K562 (cell line): ENCODE data around the gene H2BK1. TPM values are rescaled to one million over a fixed set of nuclear protein-coding genes. Genes with fewer than 3 reads are reported as not detected.

Experiments
- AFF4 ChIP-seq: sonication (generic); formaldehyde crosslinking; IDR thresholded peaks from 2 replicates; pipeline ENCODE4 v1.8.0; 2023; ENCODE audit warnings: mild to moderate bottlenecking, missing genetic modification reagents
- BCOR ChIP-seq: fragments of 450-650 bp; IDR thresholded peaks from 2 replicates; pipeline ENCODE4 v1.6.1; 2016
- CBFB ChIP-seq: sonication (generic); formaldehyde crosslinking; IDR thresholded peaks from 2 replicates; pipeline ENCODE4 v1.4.0; 2020; ENCODE audit warnings: mild to moderate bottlenecking, missing genetic modification reagents
- CHCHD3 ChIP-seq: fragments of 250-450 bp; sonication (Bioruptor Pico); IDR thresholded peaks from 2 replicates; pipeline ENCODE4 v2.1.2; 2022; ENCODE audit warnings: mild to moderate bottlenecking
- DPF2 ChIP-seq: fragments of 450-650 bp; IDR thresholded peaks from 2 replicates; pipeline ENCODE4 v1.6.1; 2016
- E2F4 ChIP-seq: sonication (generic); formaldehyde crosslinking; IDR thresholded peaks from 2 replicates; pipeline ENCODE4 v1.8.0; 2022; ENCODE audit warnings: mild to moderate bottlenecking, low read depth, missing genetic modification reagents
- HBP1 ChIP-seq: fragments of 450-650 bp; formaldehyde crosslinking; IDR thresholded peaks from 2 replicates; pipeline ENCODE4 v1.4.0; 2022; ENCODE audit warnings: missing genetic modification characterization
- HMG20B ChIP-seq: fragments of 250-450 bp; sonication (Bioruptor Pico); IDR thresholded peaks from 2 replicates; pipeline ENCODE4 v1.5.0; 2021; ENCODE audit warnings: mild to moderate bottlenecking
- HNRNPUL1 ChIP-seq: fragments of 200-400 bp; formaldehyde crosslinking; IDR thresholded peaks from 2 replicates; pipeline ENCODE4 v1.6.1; 2017; ENCODE audit warnings: low read length
- MXD1 ChIP-seq: fragments of 250-450 bp; sonication (Bioruptor Pico); IDR thresholded peaks from 2 replicates; pipeline ENCODE4 v1.8.0; 2021; ENCODE audit warnings: borderline replicate concordance, mild to moderate bottlenecking, moderate library complexity; ENCODE audit not compliant: poor library complexity, severe bottlenecking
- NFXL1 ChIP-seq: fragments of 450-650 bp; formaldehyde crosslinking; IDR thresholded peaks from 2 replicates; pipeline ENCODE4 v1.4.0; 2021; ENCODE audit warnings: mild to moderate bottlenecking
- POLR3A ChIP-seq: IDR thresholded peaks from 2 replicates; pipeline ENCODE4 v1.6.1; 2011; ENCODE audit warnings: borderline replicate concordance, mild to moderate bottlenecking, moderate library complexity; ENCODE audit not compliant: insufficient read length, insufficient read depth; ENCODE audit errors: extremely low read depth
- RAD51 ChIP-seq: fragments of 450-650 bp; IDR thresholded peaks from 2 replicates; pipeline ENCODE4 v1.7.1; 2016; ENCODE audit warnings: low read depth, mild to moderate bottlenecking, borderline replicate concordance
- RFX5 ChIP-seq: IDR thresholded peaks from 2 replicates; pipeline ENCODE4 v1.6.1; 2011; ENCODE audit warnings: low read depth, mild to moderate bottlenecking, improper control_type of control experiment, low read length
- RNF219 ChIP-seq: fragments of 250-450 bp; sonication (Bioruptor Pico); IDR thresholded peaks from 2 replicates; pipeline ENCODE4 v1.5.0; 2022; ENCODE audit warnings: mild to moderate bottlenecking
- TOE1 ChIP-seq, 2 experiments: fragments of 450-650 bp in 1 of 2; sonication (generic) in 1 of 2; formaldehyde crosslinking in 1 of 2; IDR thresholded peaks; 2 replicates each; pipeline versions ENCODE4 v1.7.1 to v1.8.0; 2016 to 2022; ENCODE audit warnings: borderline replicate concordance in 2 of 2, mild to moderate bottlenecking in 2 of 2, antibody characterized with exemption in 1 of 2, inconsistent platforms in 1 of 2, low read depth in 1 of 2, missing genetic modification reagents in 1 of 2, moderate library complexity in 1 of 2
- ZKSCAN1 ChIP-seq: fragments of 150-350 bp; IDR thresholded peaks from 2 replicates; pipeline ENCODE4 v1.6.1; 2016; ENCODE audit warnings: low read depth, low read length
- ZNF165 ChIP-seq: fragments of 250-450 bp; sonication (Bioruptor Pico); IDR thresholded peaks from 2 replicates; pipeline ENCODE4 v1.4.0; 2020; ENCODE audit warnings: borderline replicate concordance
- polyA plus RNA-seq, 8 experiments: library from polyadenylated mRNA; depleted of rRNA in 4 of 8; stranded (reverse) in 5 of 8; unstranded in 3 of 8; fragments of >200 nt; fragmentation: Nextera tagmentation in 2 of 8; fragmentation: Illumina TruSeq in 1 of 8; extraction: Ambion mirVana in 2 of 8; extraction: Trizol in 1 of 8; gene quantifications; 2 replicates each; pipeline versions ENCODE4 v1.2.1 to v1.2.3, GENCODE V29; 2011 to 2014; ENCODE audit warnings: inconsistent platforms in 1 of 8, missing spikeins in 1 of 8
- total RNA-seq, 7 experiments: library from RNA; depleted of rRNA in 6 of 7; stranded (reverse); fragments of >200 nt in 6 of 7; fragmentation: Illumina TruSeq in 2 of 7; extraction: Trizol in 2 of 7; gene quantifications; 2 replicates each; pipeline versions ENCODE4 v1.2.1 to v1.2.3, GENCODE V29; 2011 to 2021; ENCODE audit warnings: low replicate concordance in 1 of 7

Gene H2BK1
- total and polyA plus RNA-seq, 9 of the 15 experiments (the other 6 are each of a cell fraction or from before 2014, with no cell fraction given): not detected

GRCh38 chr7:151232917-151233701 is 22.8 kb upstream of the H2BK1 start (continued):
- TF ChIP-seq TOE1 (IDR thresholded peaks at IDR 0.05; ENCODE audit: borderline replicate concordance): no peak
- TF ChIP-seq TOE1 (CRISPR knock-in tag; IDR thresholded peaks at IDR 0.05; ENCODE audit: borderline replicate concordance, low read depth): no peak; the same call in 1 of the 2 replicates
- peak; percentile 77; the same call in 1 of the 2 replicates for TF ChIP-seq AFF4 (CRISPR knock-in tag)
- TF ChIP-seq NFXL1 (CRISPR knock-in tag): no peak
- TF ChIP-seq E2F4 (CRISPR knock-in tag): no peak
- TF ChIP-seq CBFB (CRISPR knock-in tag): 0 out of 2 replicates have a peak, but pooled peaks have one; percentile 2
- no peak for TF ChIP-seq POLR3A
- peak; percentile 41; the same call in 1 of the 2 replicates for TF ChIP-seq BCOR
- no peak for TF ChIP-seq HNRNPUL1
- TF ChIP-seq MXD1: no peak
- TF ChIP-seq HMG20B (CRISPR knock-in tag): no peak
- TF ChIP-seq DPF2: peak; percentile 57; the same call in 1 of the 2 replicates
- no peak for TF ChIP-seq ZNF165 (CRISPR knock-in tag)
- TF ChIP-seq ZKSCAN1: no peak
- no peak for TF ChIP-seq RAD51
- no peak for TF ChIP-seq RFX5
- no peak for TF ChIP-seq CHCHD3 (CRISPR knock-in tag)
- TF ChIP-seq HBP1: no peak
- TF ChIP-seq RNF219 (CRISPR knock-in tag): no peak
